Sciatic nerve (tissue), 2 donors: Measurements from ENCODE around the gene AP3B2. TPM values are rescaled to one million over a fixed set of nuclear protein-coding genes. Genes with fewer than 3 reads are reported as not detected.
"Not testable (repeated sequence)": the region's sequence is repeated elsewhere in the genome, so short reads cannot be mapped to it uniquely, and the experiment has no call there.

ENCODE experiments used
- ATAC-seq: fragments of 200-7000 bp; cut with Tn5 transposase; one replicate; pipeline ENCODE4 v1.9.1; 2020; ENCODE audit warnings: mild to moderate bottlenecking, moderate library complexity
- DNase-seq: peaks from one replicate; pipeline ENCODE4 v3.0.0-alpha.2; 2020; ENCODE audit warnings: low spot score
- intact Hi-C: fragments of 100-400 bp; cut with DNase I; formaldehyde crosslinking; loops from one replicate; pipeline ENCODE4 v1.14.2; 2022
- total RNA-seq: library from RNA; stranded (reverse); fragmentation: NEBNext Ultra II Directional; extraction: Animal tissue kit (Norgen Biotek cat#: 25700); gene quantifications from one replicate; pipeline ENCODE4 v1.2.1, GENCODE V29; 2021
- donor health status: DM: no; HTN: no; CAD: no.
- donor health status: DM: no; HTN: no; CAD: no.

Gene AP3B2
- total RNA-seq, 1 donor from 2014 or later, result 2.4 TPM

DNA sequence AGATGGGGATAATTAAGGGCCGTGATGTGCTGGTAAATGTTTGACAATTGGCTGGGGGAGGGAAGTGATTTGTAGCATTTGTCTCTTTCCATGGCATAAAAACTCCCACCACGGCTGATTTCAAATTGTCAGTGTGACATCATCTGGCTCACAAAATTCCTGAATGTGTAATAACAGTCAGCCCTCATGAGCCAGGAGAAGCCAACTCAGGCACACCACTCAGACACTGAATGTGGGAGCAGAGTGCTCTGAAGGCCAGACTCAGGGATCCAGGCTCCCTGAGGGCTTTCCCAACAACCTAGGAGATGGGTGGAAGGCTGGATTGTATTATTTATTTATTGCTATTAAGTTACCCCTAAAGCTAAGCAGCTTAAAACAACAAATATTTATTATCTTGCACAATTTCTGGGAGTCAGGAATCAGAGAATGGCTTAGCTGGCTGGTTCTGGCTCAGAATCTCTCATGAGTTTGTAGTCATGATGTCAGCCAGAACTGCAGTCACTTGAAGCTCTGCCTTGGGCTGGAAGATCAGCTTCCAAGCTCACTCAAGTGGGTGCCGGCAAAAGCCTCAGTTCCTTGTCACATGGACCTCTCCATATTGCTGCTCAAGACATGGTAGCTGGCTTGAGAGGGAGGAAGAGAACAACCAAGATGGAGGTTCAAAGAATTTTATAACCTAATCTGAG is 56.0 kb downstream of the AP3B2 start:
- intact Hi-C loops, result no loop called here
- ATAC-seq (no peak), DNase-seq (no peak)

DNA sequence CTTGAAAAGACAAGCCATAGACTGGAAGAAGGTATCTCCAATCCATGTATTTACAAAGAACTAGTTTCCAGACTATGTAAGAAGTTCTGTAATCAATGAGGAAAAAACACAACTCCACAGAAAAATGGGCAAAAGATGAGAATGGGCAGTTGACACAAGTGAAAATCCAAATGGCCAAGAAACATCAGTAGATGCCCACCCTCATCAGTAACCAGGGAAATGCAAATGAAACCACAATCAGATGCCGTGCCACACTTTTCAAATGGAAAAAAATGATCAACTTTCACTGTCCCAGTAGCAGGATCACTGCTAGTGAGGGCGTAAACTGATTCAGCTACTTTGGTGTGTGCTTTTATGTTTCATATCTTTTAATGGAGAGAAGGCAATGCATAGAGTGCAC is 58.0 kb downstream of the AP3B2 start:
- ATAC-seq, result no peak
- intact Hi-C loops, result no loop called here
- DNase-seq, result no peak

DNA sequence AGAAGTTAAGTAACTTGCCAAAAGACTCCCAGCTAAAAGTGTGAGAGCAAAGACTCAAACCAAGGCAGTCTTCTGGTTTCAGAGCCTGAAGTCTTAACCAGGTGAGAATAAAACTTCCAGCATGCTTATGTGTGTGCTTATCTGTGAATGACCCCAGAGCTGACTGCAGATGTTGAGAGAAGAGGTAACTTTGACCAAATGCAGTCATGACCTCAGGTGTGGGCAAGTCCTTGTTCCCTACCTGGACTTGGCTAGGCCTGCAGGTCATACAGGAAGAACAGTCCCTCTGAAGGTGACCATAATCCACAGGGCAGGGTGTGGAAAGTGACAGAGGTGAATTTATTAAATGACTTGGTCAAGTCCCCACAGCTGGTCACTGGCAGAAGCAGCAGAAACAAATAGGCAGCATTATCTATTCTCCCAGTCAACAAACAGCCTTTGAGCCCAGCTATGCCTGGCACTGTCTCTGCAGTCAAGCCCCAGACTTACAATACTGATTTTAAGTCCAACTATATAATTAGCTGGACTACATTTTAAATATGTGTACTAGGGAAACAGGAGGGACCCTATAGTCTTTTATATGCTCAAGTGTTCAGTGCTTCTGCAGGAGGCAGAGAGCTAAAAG is 59.5 kb downstream of the AP3B2 start:
- DNase-seq (no peak), ATAC-seq (no peak)
- intact Hi-C loops, result no loop called here

DNA sequence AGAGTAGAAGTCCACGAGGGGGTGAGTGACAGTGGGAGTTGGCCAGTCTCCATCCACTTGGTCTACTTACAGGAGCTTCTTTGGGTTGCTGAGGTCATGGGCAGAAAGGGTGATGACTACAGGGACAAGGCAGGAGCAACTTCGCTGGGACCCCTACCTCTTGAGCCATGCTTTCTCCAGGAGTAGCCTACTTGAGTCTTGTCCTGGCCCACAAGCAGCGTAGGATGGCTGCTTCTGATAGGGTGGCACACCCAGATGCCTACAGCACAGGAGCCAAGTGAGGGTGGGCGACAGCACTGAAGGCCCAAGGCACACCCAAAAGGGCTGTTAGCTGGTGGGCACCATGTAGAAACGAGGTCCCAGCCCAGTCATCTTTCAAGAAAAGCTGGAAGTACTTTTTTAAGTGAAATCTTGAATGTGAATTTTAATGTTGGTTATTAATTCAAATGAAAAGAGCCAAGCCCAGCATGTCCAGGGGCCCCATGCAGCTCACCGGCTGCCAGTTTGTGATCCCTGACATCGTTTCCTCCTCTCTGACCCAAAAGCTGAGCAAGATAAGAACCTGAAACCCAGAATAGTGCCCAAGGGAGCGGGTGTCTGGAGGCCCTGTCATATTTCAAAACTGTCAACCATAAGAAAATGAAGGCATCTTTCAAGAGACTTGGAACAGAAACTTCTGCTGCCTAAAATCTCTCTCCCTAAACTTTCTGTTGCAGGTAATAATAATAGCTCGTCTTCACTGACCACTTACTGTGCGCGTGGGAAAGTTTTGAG is 60.3 kb downstream of the AP3B2 start:
- ATAC-seq (no peak), DNase-seq (no peak)
- intact Hi-C loops, result no loop called here

DNA sequence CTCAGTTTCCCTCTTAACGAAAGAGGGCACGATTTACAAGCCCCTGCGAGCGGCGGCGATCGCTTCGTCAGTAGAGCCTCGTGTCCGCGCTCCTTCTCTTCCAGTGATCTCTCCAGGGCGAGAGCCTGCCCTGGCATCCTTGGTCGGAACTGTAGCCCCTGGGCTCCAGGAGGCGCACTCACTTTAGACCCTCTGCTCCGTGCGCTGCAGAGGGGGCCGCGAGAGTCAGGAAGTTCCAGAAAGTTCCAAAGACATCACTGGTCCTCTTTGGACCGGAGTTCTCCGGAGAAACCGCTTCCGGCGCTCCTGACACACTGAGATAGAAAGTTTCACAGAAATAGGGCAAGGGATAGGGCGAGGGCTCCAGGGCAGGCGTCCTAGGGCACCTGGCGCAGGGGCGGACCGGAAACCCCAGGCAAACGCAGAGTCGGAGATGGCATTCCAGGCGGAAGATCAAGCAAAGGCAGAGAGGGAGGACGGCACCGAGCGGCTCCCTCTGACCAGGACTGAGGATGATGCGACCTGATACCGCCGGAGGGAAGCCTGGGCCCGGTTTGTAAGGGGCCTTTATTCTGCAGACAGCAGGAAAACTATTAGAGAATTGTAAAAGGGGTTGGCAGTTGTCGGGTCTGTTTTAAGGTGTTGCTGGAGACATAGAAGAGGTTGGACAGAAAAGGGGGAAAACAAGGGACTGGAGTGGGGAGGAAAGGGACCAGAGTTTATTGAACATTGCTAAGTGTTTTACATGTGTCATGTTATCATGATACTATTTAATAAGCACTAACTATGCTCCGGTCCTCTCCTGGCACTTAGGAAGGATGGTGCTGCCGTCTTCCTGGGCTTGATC is 61.2 kb downstream of the AP3B2 start:
- DNase-seq, result no peak
- ATAC-seq, result peak; percentile 8
- intact Hi-C loops, result no loop called here

DNA sequence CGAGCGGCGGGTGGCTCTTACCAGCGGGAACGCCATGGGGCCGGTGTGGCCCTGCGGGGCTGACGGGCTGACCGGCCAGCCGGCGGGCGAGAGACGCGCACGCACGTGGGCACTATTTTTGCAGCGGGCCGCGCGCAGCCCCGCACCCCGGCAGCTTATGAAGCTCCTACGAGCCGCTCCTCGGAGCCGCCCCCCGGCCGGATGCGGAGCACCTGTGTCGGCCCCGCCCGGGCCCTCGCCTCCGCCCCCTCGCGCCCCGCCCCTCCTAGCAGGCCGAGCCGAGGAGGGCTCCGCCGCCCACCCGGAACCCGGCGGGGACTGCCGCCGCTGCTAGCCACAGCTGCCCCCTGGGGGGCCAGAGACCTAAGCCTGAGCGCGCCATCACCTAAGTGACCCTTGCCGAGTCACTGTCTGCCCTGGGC is 61.8 kb downstream of the AP3B2 start:
- peak; percentile 11 for ATAC-seq

DNA sequence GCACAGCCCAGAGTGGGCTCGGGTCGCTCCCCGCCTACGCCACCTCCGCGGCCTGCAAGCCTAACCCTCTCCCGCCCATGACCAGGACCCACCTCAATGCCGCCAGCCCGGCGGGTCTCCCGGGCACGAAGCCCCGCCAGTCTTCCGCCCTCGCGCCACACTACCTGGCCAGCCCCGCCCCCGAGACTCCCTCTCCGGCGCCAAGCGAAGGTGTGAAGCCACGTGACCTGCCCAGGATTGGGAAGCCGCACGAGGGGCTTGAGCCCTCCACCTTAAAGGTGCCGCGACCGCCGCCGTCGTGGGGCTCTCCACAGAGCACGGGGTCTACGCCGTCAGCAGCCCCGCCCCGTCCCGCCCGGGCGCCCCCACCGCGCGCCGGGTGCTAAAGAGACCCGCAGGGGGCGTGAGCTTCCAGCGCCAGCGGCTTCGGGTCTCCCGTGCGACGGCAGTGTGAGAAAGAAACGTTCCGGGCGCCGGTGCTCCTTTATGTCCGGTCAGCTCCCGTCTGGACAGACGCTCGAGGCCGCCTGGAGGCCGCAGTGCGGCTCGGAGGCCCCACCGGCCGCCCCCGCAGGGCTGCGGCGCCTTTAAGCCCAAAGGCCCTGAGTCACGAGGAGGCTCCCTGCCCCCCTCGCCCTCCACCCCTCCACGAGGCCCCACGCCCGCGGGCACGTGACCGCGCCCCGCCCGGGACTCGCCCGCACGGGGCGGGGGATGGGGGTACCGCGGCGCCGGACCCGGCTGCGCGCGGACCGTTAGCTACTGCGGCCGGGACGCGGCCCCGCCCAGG is 62.4 kb downstream of the AP3B2 start, which contains the start of gene CPEB1:
Gene CPEB1, minus strand, starts transcription at position 319 of the 790 bp plus-strand sequence. CDS start 18,904 bp downstream, outside the sequence.
- ATAC-seq (peak; percentile 89), DNase-seq (peak; percentile 84)
- intact Hi-C loops, result no loop called here

More for the DNA sequence above, 61.8 kb downstream of the AP3B2 start:
- intact Hi-C loops, result no loop called here
- no peak for DNase-seq

DNA sequence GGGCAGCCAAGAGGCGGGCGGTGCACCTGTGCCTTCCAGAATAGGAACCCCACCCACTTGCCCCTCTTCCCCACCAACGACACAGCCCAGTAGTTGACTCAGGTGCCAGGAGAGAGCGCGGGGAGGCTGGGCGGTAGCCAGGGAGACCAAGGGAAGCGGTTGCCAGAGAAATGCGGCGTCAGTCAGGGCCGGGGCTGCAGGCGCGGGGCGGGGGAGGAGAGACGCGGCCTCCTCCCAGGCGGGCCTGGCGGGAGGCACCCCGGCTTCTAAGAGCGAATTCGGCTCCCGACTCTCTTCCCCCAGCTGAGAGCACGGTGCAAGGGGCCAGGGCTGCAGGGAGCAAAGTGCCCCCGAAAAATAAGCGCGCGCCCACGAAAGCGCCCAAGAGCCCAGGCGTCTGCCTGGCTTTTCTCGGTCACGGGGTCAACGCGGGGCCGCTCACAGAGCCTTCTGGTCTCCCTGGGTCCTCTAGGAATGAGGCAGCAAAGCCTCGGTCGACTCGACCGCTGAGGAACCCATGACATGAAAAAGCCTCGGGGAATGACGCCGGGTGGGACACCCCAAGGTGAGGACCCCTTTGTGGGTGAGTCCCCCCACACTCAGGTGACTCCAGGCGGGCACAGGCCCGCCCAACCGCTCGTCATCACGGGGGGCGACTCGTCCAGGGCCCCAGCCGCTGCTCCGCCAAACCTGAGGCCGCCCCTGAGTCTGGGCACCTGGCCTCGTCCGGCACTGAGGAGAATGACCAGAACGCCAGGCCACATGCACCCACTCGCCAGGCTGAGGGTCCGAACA is 63.2 kb downstream of the AP3B2 start:
- intact Hi-C loops, result no loop called here
- ATAC-seq (peak; percentile 25), DNase-seq (peak; percentile 63)

DNA sequence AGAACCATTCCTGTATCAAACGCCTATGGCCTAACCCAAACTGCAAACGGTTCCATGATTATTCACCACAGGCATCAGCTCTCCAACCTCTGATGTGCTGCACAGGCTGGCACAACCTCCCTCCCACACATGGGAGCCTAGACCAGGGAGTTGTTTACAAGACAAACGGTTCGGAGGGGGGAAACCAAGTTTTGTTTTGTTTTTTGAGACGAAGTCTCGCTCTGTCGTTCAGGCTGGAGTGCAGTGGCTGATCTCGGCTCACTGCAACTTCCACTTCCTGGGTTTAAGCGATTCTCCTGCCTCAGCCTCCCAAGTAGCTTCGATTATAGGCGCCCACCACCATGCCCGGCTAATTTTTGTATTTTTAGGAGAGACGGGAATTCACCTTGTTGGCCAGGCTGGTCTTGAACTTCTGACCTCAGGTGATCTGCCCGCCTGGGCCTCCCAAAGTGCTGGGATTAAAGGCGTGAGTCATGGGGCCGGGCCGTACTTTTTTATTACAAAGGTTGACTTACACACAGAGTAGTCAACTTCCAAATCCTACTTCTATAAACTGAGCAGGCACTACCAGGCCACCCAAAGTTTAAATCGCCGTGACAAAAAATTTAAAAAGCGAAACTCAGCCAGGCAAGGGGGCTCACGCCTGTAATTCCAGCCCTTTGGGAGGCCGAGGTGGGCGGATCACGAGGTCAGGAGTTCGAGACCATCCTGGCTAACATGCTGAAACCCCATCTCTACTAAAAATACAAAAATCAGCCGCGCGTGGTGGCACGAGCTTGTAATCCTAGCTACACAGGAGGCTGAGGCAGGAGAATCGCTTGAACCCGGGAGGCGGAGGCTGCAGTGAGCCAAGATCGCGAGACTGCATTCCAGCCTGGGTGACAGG is 64.5 kb downstream of the AP3B2 start:
- intact Hi-C loops, ATAC-seq, DNase-seq: not testable (repeated sequence)

DNA sequence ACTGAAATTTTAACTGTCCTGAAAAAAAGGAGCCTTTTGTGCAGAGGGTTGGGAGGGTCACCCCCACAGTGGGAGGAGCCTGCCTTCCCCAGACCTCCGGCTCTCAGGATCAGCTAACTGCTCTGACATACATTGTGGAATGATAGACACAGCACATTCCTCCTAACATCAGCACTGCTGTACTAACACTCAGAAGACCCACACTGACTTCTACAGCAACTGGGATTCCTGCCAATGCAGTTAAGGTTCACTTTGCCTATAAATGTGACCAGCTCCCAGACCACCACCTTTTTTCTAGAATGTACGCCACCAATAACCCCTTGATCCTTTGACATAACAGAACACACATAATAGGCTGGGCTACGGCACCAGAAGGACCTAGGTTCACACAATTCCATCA is 65.7 kb downstream of the AP3B2 start:
- intact Hi-C loops, result no loop called here
- ATAC-seq (no peak), DNase-seq (no peak)

DNA sequence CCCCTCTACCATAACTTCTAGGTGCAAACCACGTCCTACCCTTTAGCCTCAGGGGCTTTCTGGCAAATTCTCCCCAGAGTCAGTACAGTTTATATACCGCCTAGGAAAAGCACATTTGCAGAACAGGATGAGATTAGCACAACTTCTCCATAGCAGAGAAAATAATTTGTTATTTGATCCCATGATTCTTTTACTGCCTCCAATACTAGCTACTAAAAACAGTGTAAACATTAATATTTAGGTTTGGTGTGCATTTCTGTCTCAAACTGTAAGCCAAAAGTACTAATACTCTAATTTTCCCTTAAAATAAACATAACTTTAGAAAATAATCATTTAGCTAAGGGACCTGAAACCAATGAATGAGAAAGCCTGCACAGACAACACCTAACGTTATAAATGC is 67.0 kb downstream of the AP3B2 start:
- DNase-seq, result no peak
- no peak for ATAC-seq
- intact Hi-C loops, result no loop called here

DNA sequence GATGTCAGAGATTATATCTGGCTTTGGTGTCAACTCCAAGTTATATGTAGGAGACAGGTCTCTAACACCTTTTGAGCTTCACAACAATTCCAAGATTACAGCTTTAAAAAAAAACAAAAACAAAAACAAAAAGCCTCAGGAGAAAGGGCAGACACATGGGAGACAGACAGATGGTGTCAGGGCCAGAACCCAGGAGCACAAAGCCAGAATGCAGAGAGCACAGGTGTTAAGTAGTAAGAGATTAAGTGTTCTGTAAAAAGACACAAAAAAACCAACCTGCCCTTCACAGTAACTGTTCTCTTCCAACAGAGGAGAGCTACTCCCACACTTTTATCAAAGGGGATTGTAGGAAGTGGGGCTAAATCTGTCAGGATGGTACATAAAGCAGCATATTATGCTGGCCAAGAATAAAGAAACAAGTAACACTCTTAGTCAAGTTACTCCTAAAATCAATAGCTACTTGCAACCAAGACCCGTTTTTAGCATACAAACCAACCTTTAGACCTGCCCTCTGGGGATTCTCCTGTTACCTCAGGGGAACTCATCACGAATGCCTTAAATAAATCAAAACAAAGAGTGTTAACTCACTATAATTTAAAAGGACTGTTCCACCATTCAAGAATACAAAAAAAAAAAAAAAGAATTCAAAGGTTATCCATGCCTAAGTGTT is 68.4 kb downstream of the AP3B2 start:
- DNase-seq (no peak), ATAC-seq (no peak)
- intact Hi-C loops, result no loop called here

DNA sequence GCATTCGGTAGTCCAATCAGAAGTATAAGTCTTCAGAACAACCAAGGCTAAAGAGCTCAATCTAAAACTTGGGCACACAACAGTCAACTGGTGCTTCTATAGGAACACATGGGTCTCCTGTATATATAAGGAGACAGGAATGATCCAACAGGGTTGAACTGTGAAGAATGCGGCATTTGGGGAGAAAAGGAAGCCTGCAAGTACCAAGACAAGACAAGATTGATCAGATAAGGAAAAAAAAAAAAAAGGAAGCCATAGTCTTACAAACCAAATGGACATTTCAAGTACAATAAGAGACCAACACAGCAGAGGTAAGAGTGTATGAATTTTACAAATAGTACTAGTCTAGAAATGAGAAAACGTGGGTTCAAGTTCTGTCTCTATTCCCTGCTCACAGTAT is 69.0 kb downstream of the AP3B2 start:
- ATAC-seq (no peak), DNase-seq (no peak)
- intact Hi-C loops, result no loop called here

DNA sequence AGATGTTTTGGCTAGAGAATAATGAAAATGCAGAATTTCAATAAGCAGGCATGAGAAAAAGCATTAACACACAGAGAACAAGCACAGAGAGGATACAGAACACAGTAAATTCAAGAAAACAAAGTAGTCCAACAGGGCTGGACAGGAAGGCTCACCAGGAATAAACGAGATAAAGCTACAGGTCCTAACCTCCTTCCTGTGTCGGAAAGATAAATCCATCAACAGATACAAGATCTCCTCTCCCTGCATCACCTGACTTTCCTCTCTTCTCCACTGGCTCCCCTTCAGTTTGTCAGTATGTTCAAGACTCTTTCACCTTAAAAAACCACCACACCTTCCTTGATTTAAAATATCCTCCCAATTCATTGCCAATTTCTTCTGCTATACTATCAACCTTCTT is 73.9 kb downstream of the AP3B2 start:
- intact Hi-C loops, result no loop called here
- no peak for ATAC-seq
- DNase-seq, result no peak

DNA sequence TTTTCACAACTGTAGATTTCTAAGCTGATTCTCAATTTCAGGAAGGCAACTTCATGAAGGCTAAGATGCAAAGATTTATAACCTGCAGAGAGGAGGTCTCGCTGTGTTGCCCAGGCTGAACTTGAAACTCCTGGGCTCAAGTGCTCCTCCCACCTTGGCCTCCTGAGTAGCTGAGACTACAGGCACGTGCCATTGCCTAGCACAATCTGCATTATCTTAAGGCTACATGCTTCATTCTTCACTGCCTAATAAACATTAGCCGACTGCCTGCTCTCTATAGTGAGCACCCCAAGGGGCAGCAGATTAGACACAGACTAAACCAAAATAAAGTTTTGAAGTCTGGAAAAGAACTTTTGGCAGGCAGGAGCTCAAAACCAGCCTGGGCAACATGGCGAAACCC is 79.6 kb downstream of the AP3B2 start:
- intact Hi-C loops, result no loop called here
- no peak for DNase-seq
- ATAC-seq, result no peak

DNA sequence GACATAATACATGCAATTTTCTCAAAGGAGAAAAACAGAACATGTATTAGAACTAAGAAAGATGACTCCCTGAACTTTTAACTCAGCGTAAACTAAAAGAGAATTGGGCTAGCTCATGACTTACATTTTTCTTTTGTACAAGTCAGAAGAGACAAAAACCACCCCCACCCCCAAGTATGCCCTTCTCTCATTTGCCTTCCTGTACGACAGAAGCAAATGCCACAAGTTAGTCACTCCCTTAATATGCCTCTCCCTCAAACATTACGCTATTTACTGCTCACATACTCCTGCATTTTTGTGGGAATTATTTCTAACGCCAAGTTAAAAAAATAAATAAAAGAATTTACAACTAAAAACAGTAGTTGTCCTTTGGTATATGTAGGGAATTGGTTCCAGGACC is 84.5 kb downstream of the AP3B2 start:
- intact Hi-C loops, result no loop called here

More for the DNA sequence above, 84.5 kb downstream of the AP3B2 start:
- DNase-seq, result no peak
- no peak for ATAC-seq
